Naive thymus-derived CD4-positive, alpha-beta T cell (primary cell): ENCODE results near the gene GTPBP2. TPM values are rescaled to one million over a fixed set of nuclear protein-coding genes. Genes with fewer than 3 reads are reported as not detected.

Experiments
- ATAC-seq: fragments of 150-1000 bp; cut with Tn5 transposase; 2 replicates; pipeline ENCODE4 v1.10.0; 2021; ENCODE audit warnings: mild to moderate bottlenecking, moderate library complexity
- CTCF ChIA-PET: fragments of 350-600 bp; sonication (Branson Sonifier 250); formaldehyde crosslinking; loops from one replicate; lab custom pipeline; 2021; ENCODE audit warnings: antibody characterized with exemption; lab: Charles Lee
- POLR2A ChIA-PET: fragments of 350-600 bp; sonication (Branson Sonifier 250); formaldehyde crosslinking; loops from one replicate; lab custom pipeline; 2021; ENCODE audit warnings: antibody characterized with exemption, inconsistent platforms; lab: Charles Lee
- DNase-seq, 9 donors: peaks; one replicate each; pipeline versions ENCODE4 v3.0.0 to v3.0.0-alpha.2; 2020 to 2022; ENCODE audit warnings: mixed read lengths in 1 of 9
- H3K27ac ChIP-seq: one replicate; pipeline ENCODE4 v1.7.0; 2013; ENCODE audit warnings: mild to moderate bottlenecking, low read depth, low read length, moderate library complexity
- H3K27me3 ChIP-seq, 2 donors: one replicate each; pipeline ENCODE4 v1.7.0; 2013; ENCODE audit warnings: low read length in 2 of 2, mild to moderate bottlenecking in 2 of 2, moderate library complexity in 2 of 2; ENCODE audit not compliant: control insufficient read depth in 2 of 2, insufficient read depth in 2 of 2
- H3K36me3 ChIP-seq, 3 experiments: 1 replicate in 2 of 3; 2 replicates in 1 of 3; pipeline ENCODE4 v1.7.0; 2013; ENCODE audit warnings: low read length in 3 of 3, mild to moderate bottlenecking in 3 of 3, moderate library complexity in 1 of 3; ENCODE audit not compliant: insufficient read depth in 3 of 3, control insufficient read depth in 2 of 3
- H3K4me1 ChIP-seq, 2 donors: one replicate each; pipeline ENCODE4 v1.7.0; 2013; ENCODE audit warnings: low read length in 2 of 2, mild to moderate bottlenecking in 2 of 2, moderate library complexity in 1 of 2; ENCODE audit not compliant: control insufficient read depth in 2 of 2, insufficient read depth in 2 of 2
- H3K4me3 ChIP-seq: 2 replicates; pipeline ENCODE4 v1.7.0; 2013; ENCODE audit warnings: mild to moderate bottlenecking, low read length
- H3K9me3 ChIP-seq, 3 experiments: 1 replicate in 2 of 3; 2 replicates in 1 of 3; pipeline ENCODE4 v1.7.0; 2013; ENCODE audit warnings: low read length in 3 of 3; ENCODE audit not compliant: control insufficient read depth in 2 of 3
- H3K27ac Mint-ChIP-seq, 9 donors: one replicate each; pipeline ENCODE4 v1.8.0; 2020 to 2022; ENCODE audit warnings: mixed read lengths in 9 of 9, mild to moderate bottlenecking in 8 of 9, moderate library complexity in 5 of 9, inconsistent platforms in 2 of 9
- H3K27me3 Mint-ChIP-seq, 5 donors: one replicate each; pipeline ENCODE4 v1.8.0; 2021 to 2022; ENCODE audit warnings: mixed read lengths in 5 of 5, mild to moderate bottlenecking in 1 of 5
- H3K36me3 Mint-ChIP-seq, 5 donors: one replicate each; pipeline ENCODE4 v1.8.0; 2020 to 2022; ENCODE audit warnings: mixed read lengths in 5 of 5, mild to moderate bottlenecking in 3 of 5, inconsistent platforms in 1 of 5
- H3K4me1 Mint-ChIP-seq, 7 donors: one replicate each; pipeline ENCODE4 v1.8.0; 2020 to 2022; ENCODE audit warnings: mixed read lengths in 7 of 7, mild to moderate bottlenecking in 3 of 7, inconsistent platforms in 1 of 7
- H3K4me3 Mint-ChIP-seq, 10 donors: one replicate each; pipeline ENCODE4 v1.8.0; 2020 to 2022; ENCODE audit warnings: mild to moderate bottlenecking in 10 of 10, mixed read lengths in 10 of 10, moderate library complexity in 6 of 10, inconsistent platforms in 2 of 10
- H3K9me3 Mint-ChIP-seq, 11 donors: one replicate each; pipeline ENCODE4 v1.8.0; 2020 to 2022; ENCODE audit warnings: mixed read lengths in 11 of 11, mild to moderate bottlenecking in 4 of 11, inconsistent platforms in 1 of 11, moderate library complexity in 1 of 11
- intact Hi-C, 2 donors: fragments of 100-400 bp; cut with micrococcal nuclease; formaldehyde crosslinking; loops; one replicate each; pipeline ENCODE4 v1.15.1; 2023
- polyA plus RNA-seq, 2 donors: library from polyadenylated mRNA; unstranded; fragments of 300-500 nt; fragmentation: Illumina TruSeq; gene quantifications; one replicate each; pipeline ENCODE4 v1.2.3, GENCODE V29; 2021
- total RNA-seq, 6 experiments: library from RNA in 5 of 6; stranded (reverse) in 5 of 6; gene quantifications; 1 replicate in 5 of 6; 2 replicates in 1 of 6; pipeline ENCODE4 v1.2.3 and lab custom pipeline; 2021 to 2026

GTPBP2 gene
- total and polyA plus RNA-seq, 7 experiments from 2014 or later, result 3.2 to 94.7 (median 68.6) TPM

DNA sequence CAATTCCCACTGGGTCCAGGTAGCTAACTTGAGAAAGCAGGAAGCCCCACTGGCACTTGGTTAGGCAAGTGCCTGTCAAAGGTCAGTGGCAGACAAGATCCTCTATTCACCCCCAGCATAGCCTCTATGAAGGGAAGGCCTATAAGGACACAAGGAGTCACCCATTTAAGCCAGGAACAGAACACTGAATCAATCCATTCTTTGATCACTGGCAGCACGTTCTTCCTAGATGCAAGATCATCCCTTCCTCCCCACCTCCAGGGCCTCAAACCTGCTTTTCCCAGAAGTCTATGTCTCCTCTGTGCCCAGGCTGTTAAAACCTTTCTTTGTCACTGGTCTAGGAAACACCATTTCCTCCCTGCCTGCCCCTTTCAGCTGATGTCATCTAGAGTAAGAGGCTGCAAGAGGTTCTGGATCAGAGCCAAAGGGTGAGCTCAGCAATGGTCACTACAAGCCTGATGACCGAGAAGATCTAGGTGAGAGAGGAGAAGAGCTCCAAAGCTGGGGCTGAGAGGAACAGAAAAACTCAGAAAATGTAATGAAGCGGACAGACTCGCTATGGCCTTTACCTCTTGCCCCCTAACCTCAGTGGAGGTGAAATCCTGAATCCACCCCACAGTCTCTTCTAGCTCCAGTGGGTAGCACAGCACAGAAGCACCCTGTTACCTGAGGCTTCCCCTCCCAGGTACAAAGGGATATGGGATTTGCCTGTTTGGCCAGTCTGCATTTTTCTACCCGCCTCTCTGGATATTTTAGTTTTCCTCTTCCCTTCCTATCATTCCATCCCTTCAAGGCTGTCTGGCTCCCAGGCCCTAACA lies 1.8 kb downstream of the GTPBP2 start:
- intact Hi-C loops, result loop anchor here (5.0 kb wide), 4 partner anchors 245 to 760 kb away; partner anchors contain the start of genes CDC5L (in 1 of the 2), KLHDC3 (in 1 of the 2), MEA1 (in 1 of the 2) and SRF (in 1 of the 2)
- Mint-ChIP-seq H3K4me3 (peak overlapping the region; percentile 5 to 100 (median 68)), H3K36me3 (peaks cover 1 to 21% (median 13%) of the 10 kb centered on the region in 5 donors), H3K27ac (peak overlapping the region; percentile 37 to 93 (median 61)), H3K4me1 (peaks cover 29 to 40% (median 37%) of the 10 kb centered on the region in 7 donors), H3K27me3 (no peaks in the 10 kb centered on the region), H3K9me3 (peaks cover 0 to 3% (median 0%) of the 10 kb centered on the region in 11 donors)
- DNase-seq, result no peak
- H3K27ac ChIP-seq, result peak overlapping the region; percentile 16
- H3K9me3 ChIP-seq, result no peaks in the 10 kb centered on the region
- no peak for ATAC-seq
- POLR2A ChIA-PET, result interaction anchor here (0.8 kb wide), 1 partner anchor 225 kb away, joined by 5 read pairs; no protein-coding TSS in a partner anchor
- CTCF ChIA-PET, result no interaction called here
- peaks cover 0 to 39% (median 4%) of the 10 kb centered on the region in 3 experiments for H3K36me3 ChIP-seq
- no peak overlapping the region for H3K4me3 ChIP-seq
- peaks cover 9 to 11% of the 10 kb centered on the region in 2 donors for H3K4me1 ChIP-seq
- H3K27me3 ChIP-seq, result no peaks in the 10 kb centered on the region

GRCh38 chr6:43625393-43625992 lies 3.6 kb downstream of the GTPBP2 start:
- H3K36me3 Mint-ChIP-seq, result peaks cover 4 to 29% (median 15%) of the 10 kb centered on the region in 5 donors
- no peak overlapping the region for H3K27ac ChIP-seq
- CTCF ChIA-PET, result interaction anchor here (1.0 kb wide), 1 partner anchor 16 kb away, joined by 3 read pairs; no protein-coding TSS in a partner anchor

DNA sequence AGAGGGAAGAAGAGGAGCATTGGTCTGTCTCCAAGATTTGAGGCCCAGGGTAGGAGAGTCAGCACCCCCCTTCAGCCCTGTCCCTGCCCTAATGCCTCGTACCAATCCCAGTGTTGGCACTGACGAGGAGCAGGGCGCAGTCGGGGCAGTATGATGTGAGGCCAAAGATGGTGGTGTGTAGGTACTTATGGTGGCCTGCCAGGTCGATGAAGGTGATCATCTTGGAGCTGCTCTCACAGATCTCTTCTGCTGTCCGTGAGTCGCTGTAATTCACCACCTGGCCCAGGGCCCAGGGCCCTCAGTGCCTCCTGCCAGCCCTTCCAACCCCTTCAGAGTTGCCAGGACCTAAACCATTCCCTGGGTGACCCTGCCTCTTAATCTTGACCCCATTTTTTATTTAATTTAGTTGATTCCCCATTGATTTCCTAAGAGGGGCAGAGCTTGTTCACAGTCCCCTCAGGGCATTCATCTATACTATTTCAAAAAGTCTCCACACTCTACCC lies 4.2 kb downstream of the GTPBP2 start:
- CTCF ChIA-PET, result interaction anchor here (0.9 to 1.0 kb wide), 2 partner anchors 15 to 17 kb away, joined by 3 to 4 read pairs; no protein-coding TSS in a partner anchor
- DNase-seq, result no peak
- H3K4me1 ChIP-seq, result peaks cover 4 to 6% of the 10 kb centered on the region in 2 donors
- H3K9me3 Mint-ChIP-seq, result peaks cover 0 to 3% (median 0%) of the 10 kb centered on the region in 11 donors
- no peak overlapping the region for H3K27ac Mint-ChIP-seq
- H3K9me3 ChIP-seq, result no peaks in the 10 kb centered on the region
- H3K27me3 Mint-ChIP-seq, result no peaks in the 10 kb centered on the region
- no peak overlapping the region for H3K4me3 ChIP-seq
- H3K4me3 Mint-ChIP-seq, result no peak overlapping the region
- intact Hi-C loops, result loop anchor here (5.0 kb wide), 4 partner anchors 243 to 762 kb away; partner anchors contain the start of genes CDC5L (in 1 of the 2), KLHDC3 (in 1 of the 2), MEA1 (in 1 of the 2) and SRF (in 1 of the 2)
- POLR2A ChIA-PET, result interaction anchor here (0.8 to 1.3 kb wide), 2 partner anchors 9 to 12 kb away, joined by 3 to 5 read pairs; no protein-coding TSS in a partner anchor
- H3K27me3 ChIP-seq, result no peaks in the 10 kb centered on the region
- peaks cover 4 to 28% (median 15%) of the 10 kb centered on the region in 5 donors for H3K36me3 Mint-ChIP-seq
- no peak overlapping the region for H3K27ac ChIP-seq
- no peak for ATAC-seq
- H3K36me3 ChIP-seq, result peaks cover 0 to 61% (median 14%) of the 10 kb centered on the region in 3 experiments
- peaks cover 24 to 39% (median 31%) of the 10 kb centered on the region in 7 donors for H3K4me1 Mint-ChIP-seq

More at GRCh38 chr6:43625393-43625992, 3.6 kb downstream of the GTPBP2 start:
- Histone ChIP-seq H3K4me3 (no peak overlapping the region), H3K4me1 (peaks cover 9 to 11% of the 10 kb centered on the region in 2 donors), H3K9me3 (no peaks in the 10 kb centered on the region), H3K36me3 (peaks cover 0 to 56% (median 14%) of the 10 kb centered on the region in 3 experiments), H3K27me3 (no peaks in the 10 kb centered on the region)
- ATAC-seq (no peak), DNase-seq (no peak)
- POLR2A ChIA-PET, result interaction anchor here (0.8 to 1.3 kb wide), 2 partner anchors 9 to 11 kb away, joined by 3 to 5 read pairs; no protein-coding TSS in a partner anchor
- intact Hi-C loops, result loop anchor here (5.0 kb wide), 4 partner anchors 243 to 762 kb away; partner anchors contain the start of genes CDC5L (in 1 of the 2), KLHDC3 (in 1 of the 2), MEA1 (in 1 of the 2) and SRF (in 1 of the 2)
- H3K4me1 Mint-ChIP-seq, result peaks cover 29 to 40% (median 36%) of the 10 kb centered on the region in 7 donors
- H3K27me3 Mint-ChIP-seq, result no peaks in the 10 kb centered on the region
- H3K4me3 Mint-ChIP-seq, result peak overlapping the region in 1 of 10 donors; percentile 27
- peaks cover 0 to 3% (median 0%) of the 10 kb centered on the region in 11 donors for H3K9me3 Mint-ChIP-seq
- H3K27ac Mint-ChIP-seq, result peak overlapping the region in 3 of 9 donors; percentile 17 to 38 (median 20)

DNA sequence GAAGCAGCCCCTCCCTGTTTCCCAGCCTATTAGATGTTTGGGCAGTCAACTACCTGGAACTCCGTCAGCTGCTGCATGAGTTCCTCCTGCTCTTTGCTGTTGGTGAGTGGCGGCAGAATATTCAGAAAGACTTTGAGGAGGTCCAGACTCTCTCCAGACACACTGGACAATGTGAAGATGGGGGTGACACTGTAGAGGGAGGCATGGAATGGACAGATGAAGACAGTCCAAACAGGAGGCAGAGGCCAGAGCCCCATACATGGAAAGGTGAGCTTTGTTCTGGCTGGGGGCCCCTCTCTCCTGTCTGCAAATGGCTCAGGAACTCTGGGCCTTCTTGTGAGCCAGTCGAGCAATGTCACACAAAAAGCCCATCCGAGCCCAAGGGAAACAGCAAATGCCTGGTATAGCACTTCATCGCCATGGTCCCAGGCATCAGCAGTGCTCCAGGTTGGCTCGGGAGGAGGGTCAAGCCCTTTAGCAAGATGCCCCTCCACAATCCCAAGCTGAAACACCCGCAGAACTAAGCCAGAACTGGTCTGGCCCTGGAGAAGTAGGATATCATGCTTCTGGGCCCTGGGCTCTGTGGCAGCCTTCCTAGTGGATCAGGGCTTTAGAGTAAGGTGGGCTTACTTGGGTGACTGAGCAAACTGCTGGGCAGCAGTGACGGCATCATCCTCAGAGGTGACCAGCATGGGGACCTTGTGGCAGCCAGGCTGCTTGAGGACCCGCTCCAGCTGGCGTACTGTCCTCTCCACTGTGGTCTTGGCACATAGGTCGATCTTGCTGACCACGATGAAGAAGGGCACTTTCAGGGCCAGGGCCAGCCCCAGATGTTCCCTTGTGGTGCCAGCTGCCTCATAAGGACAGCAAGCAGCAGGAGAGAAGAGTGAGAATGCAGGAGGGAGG lies 4.9 kb downstream of the GTPBP2 start:
- DNase-seq (no peak), ATAC-seq (no peak)
- peaks cover 20 to 39% (median 31%) of the 10 kb centered on the region in 7 donors for H3K4me1 Mint-ChIP-seq
- ChIA-PET POLR2A (interaction anchor here (1.3 to 1.5 kb wide), 2 partner anchors 11 to 12 kb away, joined by 3 to 5 read pairs; partner anchors contain the start of gene MAD2L1BP), CTCF (interaction anchor here (0.9 to 1.0 kb wide), 2 partner anchors 15 to 16 kb away, joined by 3 to 4 read pairs; no protein-coding TSS in a partner anchor)
- H3K4me3 ChIP-seq, result no peak overlapping the region
- no peaks in the 10 kb centered on the region for H3K27me3 ChIP-seq
- H3K27me3 Mint-ChIP-seq, result no peaks in the 10 kb centered on the region
- peak overlapping the region in 1 of 9 donors; percentile 12 for H3K27ac Mint-ChIP-seq
- peaks cover 4 to 6% of the 10 kb centered on the region in 2 donors for H3K4me1 ChIP-seq
- H3K9me3 ChIP-seq, result no peaks in the 10 kb centered on the region
- no peak overlapping the region for H3K4me3 Mint-ChIP-seq
- peaks cover 4 to 30% (median 15%) of the 10 kb centered on the region in 5 donors for H3K36me3 Mint-ChIP-seq
- H3K36me3 ChIP-seq, result peaks cover 0 to 64% (median 14%) of the 10 kb centered on the region in 3 experiments
- H3K9me3 Mint-ChIP-seq, result peaks cover 0 to 3% (median 0%) of the 10 kb centered on the region in 11 donors
- H3K27ac ChIP-seq, result no peak overlapping the region
- intact Hi-C loops, result no loop called here

DNA sequence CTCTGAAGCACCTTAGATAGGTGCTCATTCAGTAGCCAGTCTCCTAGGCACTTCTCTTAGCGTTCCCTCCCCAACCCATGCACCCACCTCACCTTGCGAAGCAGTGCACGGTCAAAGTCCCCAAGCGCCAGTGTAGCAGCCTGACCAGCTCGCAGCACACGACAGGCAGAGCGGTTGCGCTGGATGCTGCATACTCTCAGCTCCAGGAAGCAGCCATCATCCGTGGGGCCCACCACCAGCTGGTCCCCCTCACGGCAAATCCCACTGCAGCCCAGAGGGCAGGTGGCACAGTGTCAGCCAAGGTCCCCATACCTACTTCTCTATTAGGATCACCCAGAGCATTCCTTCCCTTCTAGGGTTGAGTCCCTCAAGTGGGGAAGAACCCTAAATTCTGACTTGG lies 6.5 kb downstream of the GTPBP2 start:
- peaks cover 0 to 64% (median 14%) of the 10 kb centered on the region in 3 experiments for H3K36me3 ChIP-seq
- H3K4me3 ChIP-seq, result no peak overlapping the region
- Mint-ChIP-seq H3K27ac (peak overlapping the region in 2 of 9 donors; percentile 32 to 60), H3K27me3 (no peaks in the 10 kb centered on the region), H3K4me1 (peaks cover 9 to 30% (median 18%) of the 10 kb centered on the region in 7 donors), H3K9me3 (peaks cover 0 to 3% (median 0%) of the 10 kb centered on the region in 11 donors), H3K36me3 (peaks cover 4 to 28% (median 15%) of the 10 kb centered on the region in 5 donors), H3K4me3 (no peak overlapping the region)
- POLR2A ChIA-PET, result no interaction called here
- H3K27ac ChIP-seq, result no peak overlapping the region
- CTCF ChIA-PET, result interaction anchor here (0.6 kb wide), 1 partner anchor 32 kb away, joined by 3 read pairs; no protein-coding TSS in a partner anchor
- ATAC-seq (no peak), DNase-seq (no peak)
- intact Hi-C loops, result no loop called here
- no peaks in the 10 kb centered on the region for H3K27me3 ChIP-seq
- no peaks in the 10 kb centered on the region for H3K9me3 ChIP-seq
- H3K4me1 ChIP-seq, result peaks cover 0 to 3% of the 10 kb centered on the region in 2 donors
